Natural killer cell (primary cell): ENCODE data around the gene HLA-B. TPM values are rescaled to one million over a fixed set of nuclear protein-coding genes. Genes with fewer than 3 reads are reported as not detected.

Experiments
- ATAC-seq, 3 donors: fragments of 150-1000 bp in 2 of 3; fragments of 200-7000 bp in 1 of 3; cut with Tn5 transposase; 1 replicate in 1 of 3; 2 replicates in 2 of 3; pipeline ENCODE4 v1.10.0; 2021; ENCODE audit warnings: mild to moderate bottlenecking in 2 of 3, moderate library complexity in 2 of 3
- DNase-seq, 2 donors: peaks; one replicate each; pipeline versions ENCODE4 v3.0.0 to v3.0.0-alpha.2; 2013 to 2021; ENCODE audit warnings: mixed read lengths in 1 of 2
- H3K27ac ChIP-seq: one replicate; pipeline ENCODE4 v1.5.1; 2013; ENCODE audit warnings: mild to moderate bottlenecking, low read length
- H3K27me3 ChIP-seq: one replicate; pipeline ENCODE4 v1.6.1; 2013; ENCODE audit warnings: low read length; ENCODE audit not compliant: control insufficient read depth, insufficient read depth
- H3K36me3 ChIP-seq: one replicate; pipeline ENCODE4 v1.6.1; 2013; ENCODE audit warnings: low read length; ENCODE audit not compliant: control insufficient read depth, insufficient read depth
- H3K4me1 ChIP-seq: one replicate; pipeline ENCODE4 v1.6.1; 2013; ENCODE audit warnings: low read length; ENCODE audit not compliant: control insufficient read depth, insufficient read depth
- H3K4me3 ChIP-seq: one replicate; pipeline ENCODE4 v1.5.1; 2013; ENCODE audit warnings: low read length
- H3K9me3 ChIP-seq: one replicate; pipeline ENCODE4 v1.6.1; 2013; ENCODE audit warnings: low read length; ENCODE audit not compliant: control insufficient read depth, insufficient read depth
- H3K27ac Mint-ChIP-seq, 2 donors: one replicate each; pipeline ENCODE4 v1.8.0; 2022; ENCODE audit warnings: mild to moderate bottlenecking in 2 of 2, mixed read lengths in 2 of 2, moderate library complexity in 1 of 2
- H3K27me3 Mint-ChIP-seq, 2 donors: one replicate each; pipeline ENCODE4 v1.8.0; 2022; ENCODE audit warnings: low read depth in 2 of 2, mixed read lengths in 2 of 2
- H3K36me3 Mint-ChIP-seq: one replicate; pipeline ENCODE4 v1.8.0; 2022; ENCODE audit warnings: mixed read lengths
- H3K4me1 Mint-ChIP-seq, 2 donors: one replicate each; pipeline ENCODE4 v1.8.0; 2022; ENCODE audit warnings: mixed read lengths in 2 of 2
- H3K4me3 Mint-ChIP-seq: one replicate; pipeline ENCODE4 v1.8.0; 2022; ENCODE audit warnings: mild to moderate bottlenecking, moderate library complexity, mixed read lengths
- H3K9me3 Mint-ChIP-seq, 2 donors: one replicate each; pipeline ENCODE4 v1.8.0; 2022; ENCODE audit warnings: mixed read lengths in 2 of 2
- WGBS: methylation state at CpG from one replicate; pipeline ENCODE4 v1.1.7; 2013; ENCODE audit warnings: missing lambda C conversion rate; ENCODE audit not compliant: insufficient coverage; 5-methylcytosine and 5-hydroxymethylcytosine counted together
- intact Hi-C: fragments of 100-400 bp; cut with micrococcal nuclease; formaldehyde crosslinking; loops from one replicate; pipeline ENCODE4 v1.14.2; 2022
- total RNA-seq, 4 donors: library from RNA; stranded (reverse); fragments of 120-200 nt in 1 of 4; gene quantifications; one replicate each; pipeline versions ENCODE4 v1.2.3 to v1.2.4, GENCODE V29; 2013 to 2022
- TF ChIP-seq, protein P1 (sequence below): fragments of 200-600 bp; IDR thresholded peaks from one replicate; pipeline ENCODE4 v1.8.0; 2022; ENCODE audit warnings: antibody characterized with exemption

HLA-B gene
- total RNA-seq, 3 donors from 2014 or later (not counting 1 experiment from before 2014, with no cell fraction given): 9,586 to 11,061 (median 11,048) TPM

DNA sequence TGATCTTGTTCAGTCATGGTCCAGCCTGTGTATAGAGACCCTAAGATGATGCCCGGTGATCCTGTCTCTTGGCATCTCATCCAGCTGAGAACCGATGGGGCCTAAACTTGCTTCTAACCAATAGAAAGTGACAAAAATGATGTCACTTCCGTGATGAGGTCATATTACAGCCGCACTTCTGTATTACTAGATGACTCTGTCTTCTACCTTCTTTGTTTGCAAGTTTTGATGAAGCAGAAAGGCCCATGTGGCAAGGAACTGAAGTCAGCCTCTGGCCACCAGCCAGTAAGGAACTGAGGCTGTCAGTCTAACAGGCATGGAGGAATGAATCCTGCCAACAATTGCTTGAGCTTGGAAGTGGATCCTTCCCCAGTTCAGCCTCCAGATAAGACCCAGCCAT, 52.3 kb downstream of the HLA-B start:
- Histone ChIP-seq H3K27ac (no peak overlapping the region), H3K4me3 (no peak overlapping the region), H3K36me3 (no peaks in the 10 kb centered on the region), H3K27me3 (no peaks in the 10 kb centered on the region), H3K4me1 (peaks cover 14% of the 10 kb centered on the region), H3K9me3 (no peaks in the 10 kb centered on the region)
- ATAC-seq (no peak), DNase-seq (no peak)
- no peaks in the 10 kb centered on the region for H3K9me3 Mint-ChIP-seq
- H3K4me1 Mint-ChIP-seq: peaks cover 0 to 5% of the 10 kb centered on the region in 2 donors
- WGBS: 83% methylated on average over 4 of the region's 4 CpGs
- TF ChIP-seq, protein P1, sequence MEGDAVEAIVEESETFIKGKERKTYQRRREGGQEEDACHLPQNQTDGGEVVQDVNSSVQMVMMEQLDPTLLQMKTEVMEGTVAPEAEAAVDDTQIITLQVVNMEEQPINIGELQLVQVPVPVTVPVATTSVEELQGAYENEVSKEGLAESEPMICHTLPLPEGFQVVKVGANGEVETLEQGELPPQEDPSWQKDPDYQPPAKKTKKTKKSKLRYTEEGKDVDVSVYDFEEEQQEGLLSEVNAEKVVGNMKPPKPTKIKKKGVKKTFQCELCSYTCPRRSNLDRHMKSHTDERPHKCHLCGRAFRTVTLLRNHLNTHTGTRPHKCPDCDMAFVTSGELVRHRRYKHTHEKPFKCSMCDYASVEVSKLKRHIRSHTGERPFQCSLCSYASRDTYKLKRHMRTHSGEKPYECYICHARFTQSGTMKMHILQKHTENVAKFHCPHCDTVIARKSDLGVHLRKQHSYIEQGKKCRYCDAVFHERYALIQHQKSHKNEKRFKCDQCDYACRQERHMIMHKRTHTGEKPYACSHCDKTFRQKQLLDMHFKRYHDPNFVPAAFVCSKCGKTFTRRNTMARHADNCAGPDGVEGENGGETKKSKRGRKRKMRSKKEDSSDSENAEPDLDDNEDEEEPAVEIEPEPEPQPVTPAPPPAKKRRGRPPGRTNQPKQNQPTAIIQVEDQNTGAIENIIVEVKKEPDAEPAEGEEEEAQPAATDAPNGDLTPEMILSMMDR: no peak
- H3K36me3 Mint-ChIP-seq: no peaks in the 10 kb centered on the region
- intact Hi-C loops: no loop called here
- H3K4me3 Mint-ChIP-seq: no peak overlapping the region
- peaks cover 48 to 53% of the 10 kb centered on the region in 2 donors for H3K27me3 Mint-ChIP-seq
- no peak overlapping the region for H3K27ac Mint-ChIP-seq

Other genes starting within 250 kb of the HLA-B start
- not detected for gene C6orf15, start 244.6 kb downstream of the HLA-B start, total RNA-seq
- not detected for gene PSORS1C1, start 242.4 kb downstream of the HLA-B start, total RNA-seq
- gene CDSN, start 236.7 kb downstream of the HLA-B start, total RNA-seq: not detected
- not detected for gene PSORS1C2, start 218.1 kb downstream of the HLA-B start, total RNA-seq
- gene CCHCR1, start 199.4 kb downstream of the HLA-B start, total RNA-seq: 10 to 100 TPM; 13.0 to 20.7 (median 16.9) TPM
- gene TCF19, start 198.6 kb downstream of the HLA-B start, total RNA-seq: 10 to 100 TPM in 1 of 3 donors, 1 to 10 TPM in 2; 7.2 to 12.0 (median 9.2) TPM
- not detected for gene POU5F1, start 186.5 kb downstream of the HLA-B start, total RNA-seq
- 1,000 to 10,000 TPM; 2,828 to 3,894 (median 3,245) TPM for gene HLA-C, start 85.1 kb downstream of the HLA-B start, total RNA-seq
- 10 to 100 TPM in 2 of 3 donors, 1 to 10 TPM in 1; 9.3 to 19.7 (median 11.4) TPM for gene MICA, start 46.4 kb upstream of the HLA-B start, total RNA-seq
- 10 to 100 TPM; 33.5 to 39.0 (median 37.6) TPM for gene MICB, start 141.0 kb upstream of the HLA-B start, total RNA-seq
- gene MCCD1, start 171.8 kb upstream of the HLA-B start, total RNA-seq: not detected
- gene DDX39B, start 184.8 kb upstream of the HLA-B start, total RNA-seq: 100 to 1,000 TPM; 506 to 571 (median 534) TPM
- gene ATP6V1G2, start 189.4 kb upstream of the HLA-B start, total RNA-seq: 1 to 10 TPM; 1.0 to 2.5 (median 2.1) TPM
- gene NFKBIL1, start 190.4 kb upstream of the HLA-B start, total RNA-seq: 10 to 100 TPM in 2 of 3 donors, 1 to 10 TPM in 1; 8.1 to 10.9 (median 10.7) TPM
- gene LTA, start 215.1 kb upstream of the HLA-B start, total RNA-seq: 10 to 100 TPM in 1 of 3 donors, 1 to 10 TPM in 2; 7.6 to 13.1 (median 8.7) TPM
- 10 to 100 TPM; 24.2 to 60.8 (median 46.9) TPM for gene TNF, start 218.4 kb upstream of the HLA-B start, total RNA-seq
- 10 to 100 TPM; 17.7 to 42.1 (median 32.6) TPM for gene LTB, start 225.2 kb upstream of the HLA-B start, total RNA-seq
- 100 to 1,000 TPM in 1 of 3 donors, 10 to 100 TPM in 2; 25.4 to 120 (median 50.5) TPM for gene LST1, start 229.1 kb upstream of the HLA-B start, total RNA-seq
- gene NCR3, start 235.8 kb upstream of the HLA-B start, total RNA-seq: 100 to 1,000 TPM; 120 to 173 (median 137) TPM